AG08395 (cell line): ENCODE results near the gene IZUMO4.

Source experiments
- DNase-seq: peaks from one replicate; pipeline ENCODE4 v3.0.0; 2012; ENCODE audit warnings: mixed read lengths, low spot score

The IZUMO4 gene

GRCh38 chr19:2096480-2097202 lies at the start of gene IZUMO4:
IZUMO4 (plus strand) TSS chr19:2096915; CDS start chr19:2096946, 31 bp downstream.
- peak; percentile 99 for DNase-seq

- no peak for DNase-seq
Observed at GRCh38 chr19:2047076-2047448, 49.7 kb upstream of the IZUMO4 start.

GRCh38 chr19:2047449-2048103 lies 49.1 kb upstream of the IZUMO4 start:
- DNase-seq = no peak

- no peak for DNase-seq
Observed at GRCh38 chr19:2048104-2048958, 48.4 kb upstream of the IZUMO4 start.

- DNase-seq = no peak
Observed at GRCh38 chr19:2048959-2049740, 47.6 kb upstream of the IZUMO4 start.

GRCh38 chr19:2049741-2050348 lies 46.9 kb upstream of the IZUMO4 start:
- peak; percentile 45 for DNase-seq

GRCh38 chr19:2050349-2050990 lies 46.2 kb upstream of the IZUMO4 start:
- no peak for DNase-seq

- DNase-seq = peak; percentile 99
Observed at GRCh38 chr19:2050991-2051772, 45.5 kb upstream of the IZUMO4 start, which contains the start of gene MKNK2. MKNK2 (minus strand) TSS chr19:2051244; CDS start chr19:2050851, 393 bp downstream.

- no peak for DNase-seq
Observed at GRCh38 chr19:2051773-2052704, 44.7 kb upstream of the IZUMO4 start.

- no peak for DNase-seq
Observed at GRCh38 chr19:2053601-2054389, 42.9 kb upstream of the IZUMO4 start.

- DNase-seq = no peak
Observed at GRCh38 chr19:2054763-2055162, 42.0 kb upstream of the IZUMO4 start.

- peak; percentile 43 for DNase-seq
Observed at GRCh38 chr19:2055931-2056836, 40.5 kb upstream of the IZUMO4 start.

GRCh38 chr19:2056837-2057192 lies 39.9 kb upstream of the IZUMO4 start:
- no peak for DNase-seq

GRCh38 chr19:2057484-2058469 lies 38.9 kb upstream of the IZUMO4 start:
- no peak for DNase-seq

- no peak for DNase-seq
Observed at GRCh38 chr19:2058570-2059421, 37.9 kb upstream of the IZUMO4 start.
